Measurements from ENCODE around the gene MBNL2.

MBNL2 gene

DNA sequence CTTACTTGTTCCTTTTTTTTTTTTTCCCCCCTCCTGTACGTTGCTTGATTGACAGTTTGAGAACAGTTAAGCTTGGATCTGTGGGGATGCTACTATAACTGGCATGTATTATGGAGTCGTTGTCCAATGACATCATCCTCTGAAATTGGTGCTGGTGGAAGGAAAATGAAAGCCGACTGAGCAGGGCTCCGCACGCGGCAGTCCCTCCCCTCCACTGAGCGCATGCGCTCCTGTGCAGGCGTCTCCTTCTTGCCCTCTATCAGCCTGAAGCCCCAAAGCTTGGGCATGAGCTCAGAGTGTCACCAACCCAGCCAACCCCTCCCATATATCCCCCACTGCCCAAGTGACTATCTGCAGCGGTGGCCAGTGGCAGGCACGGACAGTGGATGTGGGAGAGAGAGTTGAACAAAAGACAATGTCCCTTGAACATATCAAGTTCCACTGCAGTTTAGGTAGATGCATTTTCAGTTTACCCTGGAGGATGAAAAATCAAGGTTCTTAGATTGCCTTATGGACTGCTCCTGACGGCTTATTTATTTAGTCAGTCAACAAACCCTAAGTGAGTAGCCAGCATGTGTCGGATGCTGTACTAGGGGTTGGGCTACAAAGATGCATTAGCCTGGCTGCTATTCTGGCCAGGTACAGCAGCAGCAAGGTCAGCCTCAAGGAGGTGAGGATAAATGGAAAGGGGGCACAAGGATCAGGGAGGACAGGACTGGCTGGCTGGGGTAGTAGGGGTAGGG lies 20.8 kb downstream of the MBNL2 start:
- H3K9me3 ChIP-seq (replicated peaks; ENCODE audit: insufficient read depth, low read length) = no peaks in the 10 kb centered on the region
- H3K79me2 ChIP-seq (ENCODE audit: low read length) = peaks cover 97% of the 10 kb centered on the region
- no peaks in the 10 kb centered on the region for H3K27me3 ChIP-seq (replicated peaks; ENCODE audit: insufficient read depth, low read length)
- TF ChIP-seq EZH2phosphoT487 (IDR thresholded peaks at IDR 0.05; ENCODE audit: low read length) = no peak
- TF ChIP-seq EZH2 (optimal IDR thresholded peaks at IDR 0.05; ENCODE audit: low read depth, low read length) = no peak
- TF ChIP-seq, protein P1, sequence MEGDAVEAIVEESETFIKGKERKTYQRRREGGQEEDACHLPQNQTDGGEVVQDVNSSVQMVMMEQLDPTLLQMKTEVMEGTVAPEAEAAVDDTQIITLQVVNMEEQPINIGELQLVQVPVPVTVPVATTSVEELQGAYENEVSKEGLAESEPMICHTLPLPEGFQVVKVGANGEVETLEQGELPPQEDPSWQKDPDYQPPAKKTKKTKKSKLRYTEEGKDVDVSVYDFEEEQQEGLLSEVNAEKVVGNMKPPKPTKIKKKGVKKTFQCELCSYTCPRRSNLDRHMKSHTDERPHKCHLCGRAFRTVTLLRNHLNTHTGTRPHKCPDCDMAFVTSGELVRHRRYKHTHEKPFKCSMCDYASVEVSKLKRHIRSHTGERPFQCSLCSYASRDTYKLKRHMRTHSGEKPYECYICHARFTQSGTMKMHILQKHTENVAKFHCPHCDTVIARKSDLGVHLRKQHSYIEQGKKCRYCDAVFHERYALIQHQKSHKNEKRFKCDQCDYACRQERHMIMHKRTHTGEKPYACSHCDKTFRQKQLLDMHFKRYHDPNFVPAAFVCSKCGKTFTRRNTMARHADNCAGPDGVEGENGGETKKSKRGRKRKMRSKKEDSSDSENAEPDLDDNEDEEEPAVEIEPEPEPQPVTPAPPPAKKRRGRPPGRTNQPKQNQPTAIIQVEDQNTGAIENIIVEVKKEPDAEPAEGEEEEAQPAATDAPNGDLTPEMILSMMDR (IDR thresholded peaks at IDR 0.05; ENCODE audit: low read length) = no peak
- H3K27ac ChIP-seq (ENCODE audit: low read length) = no peak overlapping the region
- H3K36me3 ChIP-seq (replicated peaks; ENCODE audit: insufficient read depth, low read length) = no peaks in the 10 kb centered on the region
- H3K9ac ChIP-seq (ENCODE audit: low read length) = no peak overlapping the region
- DNase-seq = no peak
- H3K9me2 ChIP-seq (replicated peaks; ENCODE audit: insufficient read depth, low read length) = no peaks in the 10 kb centered on the region
- H4K20me1 ChIP-seq (ENCODE audit: insufficient read depth, low read length) = no peaks in the 10 kb centered on the region; the same call in 1 of the 2 replicates
- no peak overlapping the region for H3K4me2 ChIP-seq (ENCODE audit: low read depth, low read length)
- no peak overlapping the region for H2AFZ ChIP-seq (ENCODE audit: low read length)
- no peak overlapping the region for H3K4me3 ChIP-seq (ENCODE audit: low read length)
- H3K4me1 ChIP-seq (ENCODE audit: low read length) = no peaks in the 10 kb centered on the region
- H3F3A ChIP-seq (ENCODE audit: insufficient read depth, low read length) = no peaks in the 10 kb centered on the region

DNA sequence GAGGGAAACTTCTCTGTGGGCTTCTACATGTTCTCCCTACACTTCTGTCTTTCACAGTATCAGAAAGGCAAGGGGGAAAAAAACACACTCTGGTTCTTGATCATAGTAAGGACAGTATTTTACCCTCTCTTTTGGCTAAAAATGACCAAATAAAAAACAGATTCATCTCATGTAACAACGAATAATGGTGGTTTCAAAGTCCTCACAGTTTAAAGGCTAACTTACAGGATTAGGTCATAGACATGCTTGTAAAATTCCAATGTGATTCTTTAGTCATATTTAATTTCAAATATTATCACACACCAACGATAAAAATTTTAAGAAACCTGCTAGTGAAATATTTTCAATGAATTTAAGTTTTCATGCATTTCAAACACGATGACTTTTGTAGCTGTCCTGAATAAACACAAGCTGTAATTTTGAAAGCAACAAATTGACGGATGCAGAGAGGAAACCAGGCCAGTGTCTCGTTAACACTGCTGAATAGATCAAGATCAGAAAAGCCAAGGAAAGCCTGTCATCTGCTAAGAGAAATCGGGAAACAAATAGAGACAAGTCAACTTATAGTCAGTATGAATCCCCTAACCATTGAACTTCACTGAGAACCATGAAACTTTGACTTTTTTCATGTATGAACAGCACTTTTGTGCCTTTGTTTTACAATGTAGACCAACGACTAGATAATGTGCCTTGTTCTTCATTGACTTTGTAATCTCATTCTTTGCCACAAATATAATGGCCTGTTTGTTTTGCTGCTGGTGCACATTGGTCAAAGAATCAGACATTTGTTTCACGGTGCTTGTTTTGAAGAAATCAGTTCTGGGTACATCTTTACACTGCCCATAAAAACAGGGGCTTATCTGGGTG lies 22.0 kb downstream of the MBNL2 start:
- Histone ChIP-seq H3K36me3 (replicated peaks; ENCODE audit: insufficient read depth, low read length) (no peaks in the 10 kb centered on the region), H3K9me2 (replicated peaks; ENCODE audit: insufficient read depth, low read length) (no peaks in the 10 kb centered on the region), H3K9ac (ENCODE audit: low read length) (no peak overlapping the region), H3K27ac (ENCODE audit: low read length) (no peak overlapping the region), H3K4me2 (ENCODE audit: low read depth, low read length) (no peak overlapping the region), H3K4me1 (ENCODE audit: low read length) (no peaks in the 10 kb centered on the region), H3K79me2 (ENCODE audit: low read length) (peaks cover 97% of the 10 kb centered on the region), H2AFZ (ENCODE audit: low read length) (no peak overlapping the region), H3F3A (ENCODE audit: insufficient read depth, low read length) (no peaks in the 10 kb centered on the region), H3K9me3 (replicated peaks; ENCODE audit: insufficient read depth, low read length) (no peaks in the 10 kb centered on the region), H3K27me3 (replicated peaks; ENCODE audit: insufficient read depth, low read length) (no peaks in the 10 kb centered on the region), H3K4me3 (ENCODE audit: low read length) (no peak overlapping the region), H4K20me1 (ENCODE audit: insufficient read depth, low read length) (no peaks in the 10 kb centered on the region)
- DNase-seq = no peak
- TF ChIP-seq, protein P1 (IDR thresholded peaks at IDR 0.05; ENCODE audit: low read length) = no peak

DNA sequence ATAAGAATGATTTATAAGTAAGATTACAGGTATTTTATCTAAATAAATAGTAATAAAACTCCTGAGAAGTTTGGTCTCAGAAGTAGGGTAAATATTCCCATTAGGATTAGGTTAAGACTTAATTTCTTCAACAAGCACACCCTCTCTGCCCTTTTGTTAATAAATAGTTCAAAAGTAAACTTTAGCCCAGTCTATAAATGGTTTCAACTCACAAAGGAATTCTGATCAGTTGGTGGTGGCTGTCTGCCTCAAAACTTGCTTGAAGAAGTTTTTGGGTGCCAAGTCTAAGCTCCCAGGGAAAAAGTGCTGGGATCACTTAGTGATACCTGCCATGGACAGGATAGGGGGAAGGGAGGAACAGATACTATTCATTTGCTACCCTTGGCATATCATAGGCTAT lies 22.9 kb downstream of the MBNL2 start:
- H3K9ac ChIP-seq (ENCODE audit: low read length) = no peak overlapping the region
- no peak overlapping the region for H3K4me3 ChIP-seq (ENCODE audit: low read length)
- no peaks in the 10 kb centered on the region for H4K20me1 ChIP-seq (ENCODE audit: insufficient read depth, low read length)
- H3K79me2 ChIP-seq (ENCODE audit: low read length) = peaks cover 95% of the 10 kb centered on the region
- DNase-seq = no peak
- no peaks in the 10 kb centered on the region for H3K36me3 ChIP-seq (replicated peaks; ENCODE audit: insufficient read depth, low read length)
- TF ChIP-seq EZH2phosphoT487 (IDR thresholded peaks at IDR 0.05; ENCODE audit: low read length) (no peak), EZH2 (optimal IDR thresholded peaks at IDR 0.05; ENCODE audit: low read depth, low read length) (no peak)
- TF ChIP-seq, protein P1 (IDR thresholded peaks at IDR 0.05; ENCODE audit: low read length) = no peak
- H3K9me2 ChIP-seq (replicated peaks; ENCODE audit: insufficient read depth, low read length) = no peaks in the 10 kb centered on the region
- H3K27ac ChIP-seq (ENCODE audit: low read length) = no peak overlapping the region
- no peaks in the 10 kb centered on the region for H3K27me3 ChIP-seq (replicated peaks; ENCODE audit: insufficient read depth, low read length)
- no peak overlapping the region for H3K4me2 ChIP-seq (ENCODE audit: low read depth, low read length)
- H3F3A ChIP-seq (ENCODE audit: insufficient read depth, low read length) = no peaks in the 10 kb centered on the region
- H2AFZ ChIP-seq (ENCODE audit: low read length) = no peak overlapping the region
- no peaks in the 10 kb centered on the region for H3K4me1 ChIP-seq (ENCODE audit: low read length)
- H3K9me3 ChIP-seq (replicated peaks; ENCODE audit: insufficient read depth, low read length) = no peaks in the 10 kb centered on the region

All from MM.1S (cell line).